ACC112 (cell line): ENCODE results near the gene HS6ST1.

Experiments used
- H2AFZ ChIP-seq: fragments of 200-600 bp; sonication (generic); one replicate; pipeline ENCODE4 v1.6.0; 2017; ENCODE audit warnings: antibody characterized with exemption, low read length; ENCODE audit not compliant: unreplicated experiment
- H3K27ac ChIP-seq: fragments of 200-600 bp; sonication (generic); 2 replicates; pipeline ENCODE4 v1.5.1; 2014; ENCODE audit warnings: low read depth, mild to moderate bottlenecking, antibody characterized with exemption, low read length, moderate library complexity
- H3K27me3 ChIP-seq: fragments of 200-600 bp; sonication (generic); 2 replicates; pipeline ENCODE4 v1.6.1; 2014; ENCODE audit warnings: mild to moderate bottlenecking, antibody characterized with exemption, low read length, moderate library complexity, mixed read lengths; ENCODE audit not compliant: insufficient read depth
- H3K36me3 ChIP-seq: fragments of 200-600 bp; sonication (generic); 2 replicates; pipeline ENCODE4 v1.6.1; 2016; ENCODE audit warnings: mild to moderate bottlenecking, antibody characterized with exemption, low read length, moderate library complexity, mixed read lengths; ENCODE audit not compliant: insufficient read depth
- H3K4me1 ChIP-seq: fragments of 200-600 bp; sonication (generic); one replicate; pipeline ENCODE4 v1.6.1; 2016; ENCODE audit warnings: low read length, mixed read lengths; ENCODE audit not compliant: insufficient read depth, unreplicated experiment, control insufficient read depth
- H3K4me3 ChIP-seq: fragments of 200-600 bp; sonication (generic); 2 replicates; pipeline ENCODE4 v1.5.1; 2014; ENCODE audit warnings: mild to moderate bottlenecking, low read depth, low read length
- H3K79me2 ChIP-seq: fragments of 200-600 bp; sonication (generic); one replicate; pipeline ENCODE4 v1.6.0; 2016; ENCODE audit warnings: low read length; ENCODE audit not compliant: control insufficient read depth, unreplicated experiment, insufficient read depth

HS6ST1 gene

DNA sequence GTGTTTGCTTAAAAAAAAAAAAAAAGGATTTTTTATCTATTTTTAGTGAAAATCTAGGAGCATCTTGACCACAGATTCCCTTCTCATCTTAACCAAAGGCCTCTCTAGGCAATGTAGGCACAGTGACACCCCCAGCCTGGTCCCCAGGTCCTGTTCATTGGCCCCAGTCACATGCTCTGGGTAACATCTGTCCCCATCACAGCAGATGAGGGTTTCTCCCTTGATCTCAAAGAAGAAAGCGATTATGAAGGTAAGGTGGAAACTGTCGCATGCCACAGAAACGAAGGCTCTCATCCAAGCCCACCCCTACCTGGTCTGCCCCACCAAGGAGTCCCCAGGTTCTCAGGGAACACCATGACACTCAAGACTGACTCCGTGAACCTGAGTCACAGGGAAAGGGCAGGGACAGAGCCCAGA lies 4.7 kb downstream of the HS6ST1 start:
- H3K79me2 ChIP-seq = peaks cover 15% of the 10 kb centered on the region
- H2AFZ ChIP-seq = no peak overlapping the region
- H3K27me3 ChIP-seq = peaks cover 5% of the 10 kb centered on the region; the same call in 1 of the 2 replicates
- peaks cover 8% of the 10 kb centered on the region for H3K4me1 ChIP-seq
- no peak overlapping the region for H3K4me3 ChIP-seq
- no peak overlapping the region for H3K27ac ChIP-seq
- no peaks in the 10 kb centered on the region for H3K36me3 ChIP-seq

- Histone ChIP-seq H2AFZ (no peak overlapping the region), H3K36me3 (no peaks in the 10 kb centered on the region), H3K4me1 (peaks cover 8% of the 10 kb centered on the region)
Observed at GRCh38 chr2:128313091-128313836, 5.4 kb downstream of the HS6ST1 start.

GRCh38 chr2:128312411-128312810 lies 6.3 kb downstream of the HS6ST1 start:
- Histone ChIP-seq H3K4me3 (no peak overlapping the region), H3K36me3 (no peaks in the 10 kb centered on the region), H3K27me3 (peaks cover under 1% of the 10 kb centered on the region; the same call in 1 of the 2 replicates), H3K27ac (no peak overlapping the region), H3K4me1 (peaks cover 8% of the 10 kb centered on the region), H3K79me2 (peaks cover 11% of the 10 kb centered on the region), H2AFZ (no peak overlapping the region)

More at GRCh38 chr2:128313091-128313836, 5.4 kb downstream of the HS6ST1 start:
- Histone ChIP-seq H3K27ac (no peak overlapping the region), H3K27me3 (peaks cover 5% of the 10 kb centered on the region; the same call in 1 of the 2 replicates), H3K79me2 (peaks cover 15% of the 10 kb centered on the region), H3K4me3 (no peak overlapping the region)

- no peaks in the 10 kb centered on the region for H3K27me3 ChIP-seq
- no peaks in the 10 kb centered on the region for H3K36me3 ChIP-seq
- no peak overlapping the region for H3K27ac ChIP-seq
- H2AFZ ChIP-seq = no peak overlapping the region
- peaks cover 10% of the 10 kb centered on the region for H3K4me1 ChIP-seq
- H3K4me3 ChIP-seq = no peak overlapping the region
- H3K79me2 ChIP-seq = peaks cover 6% of the 10 kb centered on the region
Observed at GRCh38 chr2:128311755-128312341, 6.8 kb downstream of the HS6ST1 start.

GRCh38 chr2:128311216-128311754 lies 7.4 kb downstream of the HS6ST1 start:
- Histone ChIP-seq H3K27me3 (no peaks in the 10 kb centered on the region), H3K79me2 (peaks cover 4% of the 10 kb centered on the region), H3K27ac (no peak overlapping the region), H3K4me3 (no peak overlapping the region), H2AFZ (no peak overlapping the region), H3K4me1 (peaks cover 10% of the 10 kb centered on the region), H3K36me3 (no peaks in the 10 kb centered on the region)

- Histone ChIP-seq H3K4me1 (peaks cover 14% of the 10 kb centered on the region), H3K36me3 (no peaks in the 10 kb centered on the region), H3K4me3 (no peak overlapping the region), H3K79me2 (peaks cover 4% of the 10 kb centered on the region), H3K27ac (no peak overlapping the region), H2AFZ (no peak overlapping the region), H3K27me3 (no peaks in the 10 kb centered on the region)
Observed at GRCh38 chr2:128310761-128311160, 7.9 kb downstream of the HS6ST1 start.

DNA sequence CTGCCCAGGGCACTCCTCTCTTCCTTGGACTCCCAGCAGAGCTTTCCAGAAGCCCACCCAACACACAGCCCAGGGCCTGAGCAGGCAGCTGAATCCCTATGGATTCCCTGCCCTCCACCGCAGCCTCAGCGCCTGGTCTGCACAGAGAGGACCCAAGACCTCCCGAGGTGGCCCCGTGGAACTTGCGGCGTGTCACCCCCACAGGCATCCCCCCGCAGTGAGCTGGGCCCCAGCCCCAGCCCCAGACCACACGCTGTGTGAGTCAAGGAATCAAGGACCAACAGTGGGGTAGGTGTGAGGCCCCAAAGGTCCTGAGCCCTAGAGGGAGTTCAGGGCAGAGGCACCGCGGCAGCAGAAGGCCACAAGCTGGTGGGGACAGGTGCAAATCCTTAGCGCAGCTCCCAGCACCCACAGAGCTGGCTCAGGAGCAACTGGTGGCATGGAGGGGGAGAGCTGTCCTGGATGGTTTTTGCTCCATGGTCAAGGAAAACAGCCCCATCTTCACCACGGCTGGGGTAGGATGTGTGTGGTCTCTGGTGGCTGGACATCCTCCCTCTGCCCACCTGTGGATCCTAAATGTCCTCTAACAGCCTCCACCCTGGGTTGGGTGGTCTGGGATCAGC lies 8.5 kb downstream of the HS6ST1 start:
- H3K27ac ChIP-seq = no peak overlapping the region
- H3K79me2 ChIP-seq = peaks cover 4% of the 10 kb centered on the region

DNA sequence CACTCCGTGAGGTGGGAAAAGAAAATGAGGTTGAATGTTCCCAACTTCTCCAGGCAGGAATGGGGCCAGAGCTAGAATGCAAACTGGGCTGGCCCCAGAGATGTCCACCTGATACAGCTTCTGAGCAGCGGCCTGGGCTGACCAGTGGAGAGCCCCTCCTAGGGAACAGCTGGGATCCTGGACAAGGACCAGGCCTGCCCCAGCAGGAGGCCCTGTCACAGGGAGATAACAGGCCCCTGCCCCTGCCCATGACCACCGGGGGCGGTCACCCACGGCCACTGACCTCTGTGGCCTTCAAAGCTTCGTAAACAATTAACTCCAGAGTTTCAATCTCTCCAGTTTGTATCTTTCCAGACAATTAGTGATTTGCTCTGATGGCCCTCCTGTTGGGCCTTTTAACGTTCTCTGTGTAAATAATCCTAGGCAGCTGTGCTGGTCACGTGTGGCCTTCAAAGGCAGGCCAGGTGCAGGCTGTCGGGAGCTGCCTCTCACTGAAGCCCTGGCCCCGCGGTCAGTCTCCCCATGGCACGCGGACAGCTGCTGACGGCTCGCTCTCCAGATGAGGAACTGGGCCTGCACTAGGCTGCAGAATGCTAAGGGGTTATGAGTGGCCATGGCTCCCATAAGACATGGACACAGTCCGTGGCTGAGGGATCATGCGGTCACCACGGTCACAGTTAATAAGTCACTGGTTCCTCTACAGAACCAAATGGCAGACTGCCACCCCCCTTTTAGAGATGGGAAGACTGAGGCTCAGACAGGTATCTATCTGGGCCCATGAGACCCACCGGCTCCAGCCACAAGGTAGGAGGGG lies 9.2 kb downstream of the HS6ST1 start:
- Histone ChIP-seq H3K27ac (no peak overlapping the region), H3K27me3 (no peaks in the 10 kb centered on the region), H3K36me3 (no peaks in the 10 kb centered on the region), H3K79me2 (peaks cover 4% of the 10 kb centered on the region), H2AFZ (no peak overlapping the region), H3K4me3 (no peak overlapping the region), H3K4me1 (peaks cover 27% of the 10 kb centered on the region)

More for the DNA sequence above, 8.5 kb downstream of the HS6ST1 start:
- H3K27me3 ChIP-seq = no peaks in the 10 kb centered on the region
- H3K4me3 ChIP-seq = no peak overlapping the region
- H3K4me1 ChIP-seq = peaks cover 20% of the 10 kb centered on the region
- H2AFZ ChIP-seq = no peak overlapping the region
- H3K36me3 ChIP-seq = no peaks in the 10 kb centered on the region

DNA sequence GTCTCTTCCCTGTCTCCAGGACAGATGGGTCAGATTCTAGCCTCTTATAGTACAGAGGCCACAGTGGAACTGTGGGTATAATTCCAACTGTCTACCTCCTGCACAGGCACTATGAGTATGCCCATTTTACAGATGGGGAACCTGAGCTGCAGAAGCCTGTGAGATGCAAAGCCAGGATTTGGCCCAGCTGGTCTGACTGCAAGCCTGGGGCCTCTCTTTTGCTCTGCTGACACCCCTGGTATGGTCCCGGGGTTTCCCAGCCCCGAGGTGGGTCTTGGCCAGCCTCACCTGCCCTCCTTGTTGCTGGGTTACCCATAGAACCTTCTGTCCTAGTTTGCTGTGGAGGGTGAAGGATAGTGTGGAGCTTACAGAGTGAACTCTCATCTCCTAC lies 9.8 kb downstream of the HS6ST1 start:
- Histone ChIP-seq H3K27ac (no peak overlapping the region), H3K27me3 (no peaks in the 10 kb centered on the region), H3K4me1 (peaks cover 29% of the 10 kb centered on the region), H3K4me3 (no peak overlapping the region), H3K36me3 (no peaks in the 10 kb centered on the region), H2AFZ (no peak overlapping the region), H3K79me2 (peaks cover 5% of the 10 kb centered on the region)

- H3K36me3 ChIP-seq = no peaks in the 10 kb centered on the region
- peaks cover 7% of the 10 kb centered on the region for H3K79me2 ChIP-seq
- H3K27me3 ChIP-seq = no peaks in the 10 kb centered on the region
- no peak overlapping the region for H3K27ac ChIP-seq
- peaks cover 29% of the 10 kb centered on the region for H3K4me1 ChIP-seq
- H2AFZ ChIP-seq = no peak overlapping the region
- no peak overlapping the region for H3K4me3 ChIP-seq
Observed at GRCh38 chr2:128308284-128308731, 10.4 kb downstream of the HS6ST1 start.
